GM12892 (cell line): ENCODE data around the gene COQ10A.

Experiments used
- POLR2A ChIP-seq: IDR thresholded peaks from 2 replicates; pipeline ENCODE4 v1.6.1; 2011; ENCODE audit warnings: low read depth, low read length, control low read depth
- TAF1 ChIP-seq: IDR thresholded peaks from 2 replicates; pipeline ENCODE4 v1.6.1; 2011; ENCODE audit warnings: low read depth, mild to moderate bottlenecking, control low read depth, low read length, borderline replicate concordance

- TF ChIP-seq POLR2A = no peak
- TF ChIP-seq TAF1 = no peak
Measured at GRCh38 chr12:56257491-56258067, 9.2 kb upstream of the COQ10A start.
